Transverse colon (tissue), 4 donors: ENCODE data around the gene RARA. TPM values are rescaled to one million over a fixed set of nuclear protein-coding genes. Genes with fewer than 3 reads are reported as not detected.

ENCODE experiments used
- DNase-seq: peaks from one replicate; pipeline ENCODE4 v3.0.0-alpha.2; 2019
- H3K27ac ChIP-seq, 4 donors: fragments of 200-600 bp; sonication (generic); 2 replicates each; pipeline ENCODE4 v1.5.1; 2016 to 2018; ENCODE audit warnings: inconsistent platforms in 4 of 4
- H3K27me3 ChIP-seq: fragments of 200-600 bp; sonication (generic); 2 replicates; pipeline ENCODE4 v1.5.1; 2017; ENCODE audit warnings: inconsistent platforms
- H3K36me3 ChIP-seq, 4 donors: fragments of 200-600 bp; sonication (generic); 2 replicates each; pipeline ENCODE4 v1.5.1; 2017 to 2019; ENCODE audit warnings: inconsistent platforms in 4 of 4
- H3K4me1 ChIP-seq, 4 donors: fragments of 200-600 bp; sonication (generic); 2 replicates each; pipeline ENCODE4 v1.5.1; 2017 to 2020; ENCODE audit warnings: inconsistent platforms in 4 of 4
- H3K4me3 ChIP-seq, 4 donors: fragments of 200-600 bp; sonication (generic); 1 replicate in 1 of 4; 2 replicates in 3 of 4; pipeline versions ENCODE4 v1.5.1 to v1.6.1; 2017 to 2019; ENCODE audit warnings: inconsistent platforms in 4 of 4
- H3K9me3 ChIP-seq, 2 donors: fragments of 200-600 bp; sonication (generic); 2 replicates each; pipeline ENCODE4 v1.5.1; 2017 to 2019; ENCODE audit warnings: inconsistent platforms in 2 of 2
- CTCF ChIP-seq, 5 experiments: fragments of 200-600 bp in 3 of 5; fragments of 450-650 bp in 2 of 5; sonication (generic) in 3 of 5; IDR thresholded peaks; 1 replicate in 2 of 5; 2 replicates in 3 of 5; pipeline ENCODE4 v1.5.1; 2016 to 2017; ENCODE audit warnings: antibody characterized with exemption in 5 of 5, inconsistent platforms in 3 of 5, mild to moderate bottlenecking in 2 of 5, moderate library complexity in 1 of 5
- POLR2A ChIP-seq: fragments of 450-650 bp; IDR thresholded peaks from one replicate; pipeline ENCODE4 v1.6.1; 2016; ENCODE audit warnings: antibody characterized with exemption, mild to moderate bottlenecking, moderate library complexity
- POLR2AphosphoS5 ChIP-seq, 3 donors: sonication (generic); formaldehyde crosslinking; IDR thresholded peaks; one replicate each; pipeline ENCODE4 v1.6.1; 2016; ENCODE audit warnings: antibody characterized with exemption in 3 of 3
- WGBS, 2 donors: methylation state at CpG; one replicate each; pipeline ENCODE4 v1.1.5; 2018; ENCODE audit warnings: low coverage in 1 of 2; 5-methylcytosine and 5-hydroxymethylcytosine counted together
- in situ Hi-C, 4 donors: fragments of 200-750 bp; cut with MboI; loops; one replicate each; pipeline versions ENCODE4 v1.15.0 to v1.15.1; 2017; ENCODE audit warnings: low sequenced_read_pairs in 3 of 4, low pct_ligation_motif_present in 1 of 4, low pct_unique_long_range_greater_than_20kb in 1 of 4
- intact Hi-C: fragments of 100-400 bp; cut with DNase I; formaldehyde crosslinking; loops from one replicate; pipeline ENCODE4 v1.15.1; 2023; ENCODE audit warnings: low total_unique reads
- total RNA-seq, 4 donors: library from RNA; depleted of rRNA; stranded (reverse); fragments of >200 nt; gene quantifications; one replicate each; pipeline ENCODE4 v1.1.0, GENCODE V29; 2016

The RARA gene
- total RNA-seq, 4 donors from 2014 or later: 23.5 to 110 (median 49.1) TPM

- Histone ChIP-seq H3K4me1 (peaks cover under 1 to 21% (median 7%) of the 10 kb centered on the region in 4 donors), H3K4me3 (no peak overlapping the region), H3K36me3 (peaks cover 0 to 13% (median 3%) of the 10 kb centered on the region in 4 donors), H3K27me3 (no peaks in the 10 kb centered on the region), H3K9me3 (no peaks in the 10 kb centered on the region), H3K27ac (peak overlapping the region in 1 of 4 donors; percentile 12)
- intact Hi-C loops (no loop called here), in situ Hi-C loops (loop anchor here in 2 of 4 donors (5.0 to 10.0 kb wide), 2 partner anchors 55 to 162 kb away; no protein-coding TSS in a partner anchor)
- 75% methylated on average over 6 of the region's 19 CpGs; no CpG with 5 or more reads in 1 of the 2 donors for WGBS, 2 donors
- TF ChIP-seq POLR2AphosphoS5 (IDR thresholded peaks at IDR 0.05) (peak in 1 of 3 donors; percentile 20), CTCF (IDR thresholded peaks at IDR 0.05) (no peak)
- no peak for DNase-seq
Observed at GRCh38 chr17:40356990-40357881, 48.3 kb downstream of the RARA start.

GRCh38 chr17:40358323-40359038, 49.5 kb downstream of the RARA start:
- Histone ChIP-seq H3K27ac (peak overlapping the region in 1 of 4 donors; percentile 12), H3K4me3 (no peak overlapping the region), H3K4me1 (peaks cover 6 to 23% (median 8%) of the 10 kb centered on the region in 4 donors), H3K9me3 (no peaks in the 10 kb centered on the region), H3K36me3 (peaks cover 0 to 13% (median 0%) of the 10 kb centered on the region in 4 donors), H3K27me3 (no peaks in the 10 kb centered on the region)
- in situ Hi-C loops (loop anchor here in 2 of 4 donors (5.0 to 10.0 kb wide), 2 partner anchors 56 to 164 kb away; no protein-coding TSS in a partner anchor), intact Hi-C loops (loop anchor here (2.0 kb wide), 1 partner anchor 202 kb away; no protein-coding TSS in a partner anchor)
- DNase-seq: peak; percentile 93
- 12 to 25% methylated on average over 8 to 17 of the region's 17 CpGs for WGBS, 2 donors
- no peak for TF ChIP-seq POLR2A
- TF ChIP-seq CTCF (IDR thresholded peaks at IDR 0.05): peak; percentile 98 to 99 (median 98)

- no peaks in the 10 kb centered on the region for H3K27me3 ChIP-seq
- H3K27ac ChIP-seq: no peak overlapping the region
- in situ Hi-C loops (loop anchor here in 2 of 4 donors (10.0 kb wide), 2 partner anchors 55 to 175 kb away; partner anchors contain the start of gene TOP2A (in 1 of the 2)), intact Hi-C loops (loop anchor here (5.0 kb wide), 2 partner anchors 57 to 1732 kb away; partner anchors contain the start of gene TOP2A)
- peaks cover 10 to 21% (median 12%) of the 10 kb centered on the region in 4 donors for H3K4me1 ChIP-seq
- H3K36me3 ChIP-seq: peaks cover 0 to 4% (median 0%) of the 10 kb centered on the region in 4 donors
- H3K4me3 ChIP-seq: no peak overlapping the region
- DNase-seq: no peak
- WGBS, 2 donors: 85 to 87% methylated on average over 5 to 8 of the region's 8 CpGs
- no peaks in the 10 kb centered on the region for H3K9me3 ChIP-seq
- no peak for TF ChIP-seq POLR2AphosphoS5 (IDR thresholded peaks at IDR 0.05)
- TF ChIP-seq POLR2A: no peak
- TF ChIP-seq CTCF (IDR thresholded peaks at IDR 0.05): no peak
Observed at GRCh38 chr17:40360091-40360490, 51.1 kb downstream of the RARA start.
